Measurements from ENCODE around the gene CDKAL1. TPM values are rescaled to one million over a fixed set of nuclear protein-coding genes. Genes with fewer than 3 reads are reported as not detected.

CDKAL1 gene
- total and polyA plus RNA-seq, 2 donors (not counting 3 experiments of a cell fraction or from before 2014, with no cell fraction given) = 6.1 to 20.5 TPM

DNA sequence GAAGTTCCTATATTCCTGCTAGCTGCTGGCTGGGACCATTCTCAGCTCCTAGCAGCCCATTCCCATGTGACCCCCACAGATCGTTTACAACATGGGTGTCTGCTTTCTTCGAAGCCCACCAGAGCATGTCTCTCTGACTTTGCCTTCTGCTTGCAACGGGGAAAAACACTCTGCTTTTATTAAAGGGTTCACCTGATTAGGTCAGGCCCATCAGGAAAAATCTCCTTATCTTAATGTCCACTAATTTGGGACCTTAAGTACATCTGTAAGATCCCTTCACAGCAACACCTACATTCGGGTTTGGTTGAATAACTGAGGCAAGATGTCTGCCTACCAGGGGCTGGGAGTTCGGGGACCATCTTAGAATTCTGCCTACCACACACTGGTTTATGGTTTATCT is 496.9 kb downstream of the CDKAL1 start:
- Histone ChIP-seq H3K9me1 (replicated peaks; ENCODE audit: control insufficient read depth, extremely low read depth, insufficient read depth, low read length) (no peaks in the 10 kb centered on the region), H3K4me3 (replicated peaks in 1 of 3; ENCODE audit: insufficient read depth in 1 of 3, low read depth in 1 of 3, low read length in 3 of 3) (no peak overlapping the region), H3K27ac (ENCODE audit: insufficient read depth, low read depth, low read length) (no peak overlapping the region), H3K36me3 (ENCODE audit: control insufficient read depth in 2 of 2, extremely low read depth in 1 of 2, insufficient read depth in 2 of 2, low read length in 2 of 2) (no peaks in the 10 kb centered on the region), H3K27me3 (ENCODE audit: control insufficient read depth in 2 of 2, insufficient read depth in 2 of 2, low read length in 2 of 2) (no peaks in the 10 kb centered on the region), H2AFZ (ENCODE audit: low read depth, low read length) (no peak overlapping the region), H3K9me3 (replicated peaks; ENCODE audit: control insufficient read depth, insufficient read depth, low read length) (no peaks in the 10 kb centered on the region), H3K4me2 (ENCODE audit: insufficient read depth, low read length) (no peak overlapping the region), H4K20me1 (replicated peaks; ENCODE audit: control insufficient read depth, extremely low read depth, insufficient read depth, low read length) (no peaks in the 10 kb centered on the region), H3K79me2 (ENCODE audit: control insufficient read depth, insufficient read depth, low read length) (no peaks in the 10 kb centered on the region), H3K4me1 (ENCODE audit: control insufficient read depth, extremely low read depth, insufficient read depth, low read length) (peaks cover 14% of the 10 kb centered on the region), H3K9ac (replicated peaks; ENCODE audit: extremely low read depth, insufficient read depth, low read length) (no peak overlapping the region)
- DNase-seq (ENCODE audit: low read depth, low spot score) (no peak), FAIRE-seq (no peak)
- ChIA-PET CTCF (no interaction called here), POLR2A (no interaction called here)
- intact Hi-C loops (cut with micrococcal nuclease) = loop anchor here (10.0 kb wide), 1 partner anchor 914 kb away; no protein-coding TSS in a partner anchor
- BruUV-seq (replicated peaks) = no TSS peak
- no peak for TF ChIP-seq FOS (IDR thresholded peaks at IDR 0.05; ENCODE audit: borderline replicate concordance, insufficient read depth, low read length)
- TF ChIP-seq, protein P1, sequence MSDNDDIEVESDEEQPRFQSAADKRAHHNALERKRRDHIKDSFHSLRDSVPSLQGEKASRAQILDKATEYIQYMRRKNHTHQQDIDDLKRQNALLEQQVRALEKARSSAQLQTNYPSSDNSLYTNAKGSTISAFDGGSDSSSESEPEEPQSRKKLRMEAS (IDR thresholded peaks at IDR 0.05; ENCODE audit: insufficient read depth, insufficient read length) = no peak
- no peak for TF ChIP-seq POLR2A (IDR thresholded peaks at IDR 0.05; ENCODE audit: low read depth, low read length)
- no peak for TF ChIP-seq GATA2 (IDR thresholded peaks at IDR 0.05; ENCODE audit: insufficient read depth, insufficient read length, low read depth, low read length)
- TF ChIP-seq MYC (IDR thresholded peaks at IDR 0.05; ENCODE audit: low read depth, low read length) = no peak
- TF ChIP-seq, protein P2, sequence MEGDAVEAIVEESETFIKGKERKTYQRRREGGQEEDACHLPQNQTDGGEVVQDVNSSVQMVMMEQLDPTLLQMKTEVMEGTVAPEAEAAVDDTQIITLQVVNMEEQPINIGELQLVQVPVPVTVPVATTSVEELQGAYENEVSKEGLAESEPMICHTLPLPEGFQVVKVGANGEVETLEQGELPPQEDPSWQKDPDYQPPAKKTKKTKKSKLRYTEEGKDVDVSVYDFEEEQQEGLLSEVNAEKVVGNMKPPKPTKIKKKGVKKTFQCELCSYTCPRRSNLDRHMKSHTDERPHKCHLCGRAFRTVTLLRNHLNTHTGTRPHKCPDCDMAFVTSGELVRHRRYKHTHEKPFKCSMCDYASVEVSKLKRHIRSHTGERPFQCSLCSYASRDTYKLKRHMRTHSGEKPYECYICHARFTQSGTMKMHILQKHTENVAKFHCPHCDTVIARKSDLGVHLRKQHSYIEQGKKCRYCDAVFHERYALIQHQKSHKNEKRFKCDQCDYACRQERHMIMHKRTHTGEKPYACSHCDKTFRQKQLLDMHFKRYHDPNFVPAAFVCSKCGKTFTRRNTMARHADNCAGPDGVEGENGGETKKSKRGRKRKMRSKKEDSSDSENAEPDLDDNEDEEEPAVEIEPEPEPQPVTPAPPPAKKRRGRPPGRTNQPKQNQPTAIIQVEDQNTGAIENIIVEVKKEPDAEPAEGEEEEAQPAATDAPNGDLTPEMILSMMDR (IDR thresholded peaks at IDR 0.05; ENCODE audit: extremely low read depth in 1 of 2, insufficient read depth in 1 of 2, low read depth in 1 of 2, low read length in 2 of 2) = no peak
- no peak for TF ChIP-seq EZH2 (IDR thresholded peaks at IDR 0.05; ENCODE audit: borderline replicate concordance, low read depth, low read length, severe bottlenecking)
- TF ChIP-seq POLR2AphosphoS5 (IDR thresholded peaks at IDR 0.05; ENCODE audit: insufficient read depth, low read depth, low read length) = no peak
- TF ChIP-seq JUN (IDR thresholded peaks at IDR 0.05; ENCODE audit: borderline replicate concordance, insufficient read depth, insufficient read length, low read depth) = no peak
- dilution Hi-C loops (cut with MboI; ENCODE audit: extremely low pct_ligation_motif_present, low sequenced_read_pairs) = no loop called here
